ENCODE data around the gene CXCL17. TPM values are rescaled to one million over a fixed set of nuclear protein-coding genes. Genes with fewer than 3 reads are reported as not detected.

CXCL17 gene
- total RNA-seq, 1 donor from 2014 or later: not detected

DNA sequence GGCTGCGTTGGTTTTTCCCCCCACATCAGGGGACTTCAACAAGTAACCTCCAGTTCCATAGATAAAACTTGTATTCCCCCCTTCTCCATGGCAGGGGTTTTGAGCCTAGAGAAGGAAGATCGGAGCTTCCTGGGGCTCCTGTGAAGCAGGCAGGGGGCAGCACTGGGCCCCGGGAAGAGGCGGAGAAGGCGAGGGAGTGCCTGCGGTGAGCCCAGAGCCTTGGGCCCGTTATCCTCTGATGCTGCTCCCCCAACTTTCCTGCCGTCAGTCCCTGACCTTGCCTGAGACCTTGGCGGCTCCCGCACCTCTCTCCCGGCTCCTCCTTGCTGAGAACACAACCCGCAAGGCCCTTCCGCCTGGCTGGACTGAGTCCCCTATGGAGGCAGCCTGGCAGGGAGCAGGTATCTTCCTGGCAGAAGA lies 18.0 kb downstream of the CXCL17 start:
- DNase-seq: peak; percentile 59
- peak overlapping the region; percentile 91 for H3K4me3 Mint-ChIP-seq
- H3K9me3 Mint-ChIP-seq: no peaks in the 10 kb centered on the region
- peaks cover 33% of the 10 kb centered on the region for H3K4me1 Mint-ChIP-seq
- intact Hi-C loops (cut with micrococcal nuclease): loop anchor here (5.0 to 10.0 kb wide), 2 partner anchors 142 to 290 kb away; partner anchors contain the start of gene POU2F2
- no peak overlapping the region for H3K27ac Mint-ChIP-seq
- H3K36me3 Mint-ChIP-seq (ENCODE audit: low read depth): peaks cover 3% of the 10 kb centered on the region
- H3K27me3 Mint-ChIP-seq: no peaks in the 10 kb centered on the region

DNA sequence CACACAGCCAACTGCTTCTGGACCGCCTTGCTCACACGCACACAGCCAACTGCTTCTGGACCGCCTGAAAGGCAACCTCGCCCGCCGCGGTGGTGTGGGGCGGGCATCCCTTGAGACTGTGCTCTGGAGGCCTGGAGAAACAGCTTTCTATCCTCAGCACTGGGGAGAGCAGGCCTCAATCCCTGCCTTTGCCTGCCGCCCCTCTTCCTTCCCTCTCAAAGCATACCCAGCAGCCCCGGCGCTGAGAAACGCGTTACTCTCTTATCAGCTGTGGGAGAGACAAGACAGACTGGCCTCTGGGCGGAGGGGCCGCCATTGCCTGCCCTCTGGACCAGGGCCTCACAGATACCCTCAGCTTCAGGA lies 18.4 kb downstream of the CXCL17 start:
- H3K9me3 Mint-ChIP-seq: no peaks in the 10 kb centered on the region

DNA sequence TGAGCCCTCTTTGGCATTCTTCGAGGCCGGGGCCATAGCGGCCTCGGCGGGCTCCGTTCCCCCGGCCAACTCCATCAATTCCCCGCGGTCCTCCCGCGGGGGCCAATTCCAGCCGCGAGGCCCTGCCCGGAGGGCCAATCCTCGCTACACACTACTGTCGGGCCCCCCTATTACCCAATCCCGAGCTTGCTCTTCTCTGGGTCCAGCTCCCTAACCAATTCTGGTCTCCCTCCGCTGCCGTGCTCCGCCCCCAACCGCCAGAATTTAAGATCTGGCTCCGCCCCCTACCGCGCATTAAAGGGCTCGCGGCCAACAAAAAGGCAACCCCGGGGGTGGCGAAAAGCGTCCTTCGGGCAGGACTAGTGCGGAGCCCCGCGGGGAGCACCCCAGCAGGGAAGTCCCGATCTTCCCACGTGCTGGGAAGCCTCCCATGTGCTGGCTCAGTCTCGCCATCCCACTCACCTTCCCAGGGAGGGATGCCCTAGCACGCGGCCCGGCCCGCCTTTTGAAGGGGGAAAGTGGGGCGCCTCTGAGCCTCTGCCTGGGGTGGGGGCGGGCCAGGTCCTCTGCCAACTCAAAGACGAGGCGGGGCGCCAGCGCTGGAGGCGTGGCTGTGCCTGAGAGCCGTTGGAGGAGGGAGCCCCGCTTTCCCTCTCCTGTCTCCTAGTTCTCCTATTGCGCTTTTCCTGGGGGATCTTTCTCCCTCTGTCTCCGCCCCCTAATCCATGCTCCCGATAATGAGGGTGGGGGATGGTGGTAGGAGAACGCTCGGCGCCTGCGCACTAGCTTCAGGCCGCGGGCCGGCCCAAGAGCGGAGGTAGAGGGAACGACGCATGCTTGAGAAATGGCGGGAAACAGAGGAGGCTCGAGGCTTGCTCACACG lies 19.0 kb downstream of the CXCL17 start:
- intact Hi-C loops (cut with micrococcal nuclease): loop anchor here (1.0 to 10.0 kb wide), 6 partner anchors 10 to 289 kb away; partner anchors contain the start of gene POU2F2
- no peaks in the 10 kb centered on the region for H3K27me3 Mint-ChIP-seq
- peaks cover 36% of the 10 kb centered on the region for H3K4me1 Mint-ChIP-seq
- DNase-seq: peak; percentile 98
- H3K27ac Mint-ChIP-seq: peak overlapping the region; percentile 91
- H3K4me3 Mint-ChIP-seq: peak overlapping the region; percentile 91
- H3K9me3 Mint-ChIP-seq: no peaks in the 10 kb centered on the region
- H3K36me3 Mint-ChIP-seq (ENCODE audit: low read depth): peaks cover 5% of the 10 kb centered on the region

More for the DNA sequence above, 18.4 kb downstream of the CXCL17 start:
- peaks cover 35% of the 10 kb centered on the region for H3K4me1 Mint-ChIP-seq
- peak overlapping the region; percentile 91 for H3K4me3 Mint-ChIP-seq
- DNase-seq: no peak
- peak overlapping the region; percentile 91 for H3K27ac Mint-ChIP-seq
- intact Hi-C loops (cut with micrococcal nuclease): loop anchor here (5.0 to 10.0 kb wide), 2 partner anchors 142 to 290 kb away; partner anchors contain the start of gene POU2F2
- H3K27me3 Mint-ChIP-seq: no peaks in the 10 kb centered on the region
- peaks cover 3% of the 10 kb centered on the region for H3K36me3 Mint-ChIP-seq (ENCODE audit: low read depth)

DNA sequence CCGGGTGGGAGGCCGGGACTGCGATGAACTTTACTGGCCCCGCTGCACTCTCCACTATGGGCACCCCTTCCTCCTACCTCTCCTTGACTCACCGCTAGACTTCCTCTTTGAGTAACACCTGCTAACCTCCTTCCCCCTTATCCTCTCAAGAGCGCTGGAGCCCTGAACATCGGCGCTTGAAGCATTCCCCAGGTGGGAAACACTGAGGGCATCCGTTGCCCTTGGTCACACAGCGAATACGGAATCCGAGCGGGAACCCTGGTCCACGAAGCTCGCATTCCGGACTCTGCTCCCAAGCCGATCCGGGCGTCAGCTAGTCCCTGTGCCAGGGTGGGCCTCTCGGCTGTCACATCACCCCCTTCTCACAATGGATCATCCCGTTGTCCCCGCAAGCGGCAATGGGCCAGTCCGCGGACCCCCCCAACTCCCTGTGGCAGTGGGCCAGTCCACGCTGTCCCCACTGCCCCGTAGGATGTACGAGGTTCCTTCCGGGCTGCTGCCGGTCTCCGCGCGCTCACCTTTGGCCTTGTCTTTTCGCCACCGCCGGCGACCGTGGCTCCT lies 19.8 kb downstream of the CXCL17 start:
- peaks cover 36% of the 10 kb centered on the region for H3K4me1 Mint-ChIP-seq
- no peak for DNase-seq
- peak overlapping the region; percentile 91 for H3K27ac Mint-ChIP-seq
- peaks cover 6% of the 10 kb centered on the region for H3K36me3 Mint-ChIP-seq (ENCODE audit: low read depth)
- intact Hi-C loops (cut with micrococcal nuclease): loop anchor here (1.0 to 10.0 kb wide), 6 partner anchors 10 to 288 kb away; partner anchors contain the start of gene POU2F2
- H3K9me3 Mint-ChIP-seq: no peaks in the 10 kb centered on the region
- H3K4me3 Mint-ChIP-seq: peak overlapping the region; percentile 91
- no peaks in the 10 kb centered on the region for H3K27me3 Mint-ChIP-seq

DNA sequence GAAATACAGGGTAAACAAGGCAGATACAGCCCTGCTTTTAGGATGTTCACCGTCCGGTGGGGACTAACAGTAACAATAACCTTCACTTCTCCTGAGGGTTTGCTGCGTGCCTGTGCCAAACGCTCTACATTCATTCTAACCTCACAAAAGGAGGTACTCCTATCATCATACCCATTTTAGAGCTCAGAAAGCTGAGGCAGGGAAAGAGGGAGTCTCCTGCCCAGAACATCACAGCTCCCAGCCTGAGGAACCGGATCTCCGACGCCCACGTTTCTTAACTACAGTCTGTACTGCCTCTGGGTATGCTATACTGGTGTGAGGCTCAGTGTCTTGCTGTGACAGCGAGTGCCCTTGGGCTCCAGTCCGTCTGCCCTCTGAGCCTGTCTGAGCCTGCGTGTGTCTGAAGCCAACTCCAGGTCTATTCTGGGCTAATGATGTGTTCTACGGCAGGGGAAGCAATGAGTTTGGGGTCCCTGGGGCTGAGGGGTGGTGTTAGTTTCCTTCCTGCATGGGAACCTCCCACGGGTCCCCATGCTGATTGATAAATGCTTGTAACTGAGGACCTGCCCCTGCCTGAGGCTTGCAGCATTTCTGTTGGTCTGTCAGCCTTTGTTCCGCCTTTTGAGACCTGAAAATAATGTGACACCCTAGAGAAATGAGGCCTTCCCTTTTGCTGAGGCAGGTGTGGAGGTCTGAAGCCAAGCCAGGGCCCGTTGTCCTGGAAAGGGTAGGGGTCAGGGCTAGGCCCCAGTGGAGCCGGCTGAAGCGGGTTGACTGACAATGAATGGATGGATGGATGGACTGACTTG lies 20.4 kb downstream of the CXCL17 start:
- Mint-ChIP-seq H3K27me3 (no peaks in the 10 kb centered on the region), H3K27ac (peak overlapping the region; percentile 91), H3K4me1 (peaks cover 36% of the 10 kb centered on the region), H3K9me3 (no peaks in the 10 kb centered on the region), H3K36me3 (ENCODE audit: low read depth) (peaks cover 6% of the 10 kb centered on the region), H3K4me3 (peak overlapping the region; percentile 91)
- peak; percentile 56 for DNase-seq
- intact Hi-C loops (cut with micrococcal nuclease): loop anchor here (2.0 to 10.0 kb wide), 4 partner anchors 17 to 287 kb away; partner anchors contain the start of gene POU2F2

DNA sequence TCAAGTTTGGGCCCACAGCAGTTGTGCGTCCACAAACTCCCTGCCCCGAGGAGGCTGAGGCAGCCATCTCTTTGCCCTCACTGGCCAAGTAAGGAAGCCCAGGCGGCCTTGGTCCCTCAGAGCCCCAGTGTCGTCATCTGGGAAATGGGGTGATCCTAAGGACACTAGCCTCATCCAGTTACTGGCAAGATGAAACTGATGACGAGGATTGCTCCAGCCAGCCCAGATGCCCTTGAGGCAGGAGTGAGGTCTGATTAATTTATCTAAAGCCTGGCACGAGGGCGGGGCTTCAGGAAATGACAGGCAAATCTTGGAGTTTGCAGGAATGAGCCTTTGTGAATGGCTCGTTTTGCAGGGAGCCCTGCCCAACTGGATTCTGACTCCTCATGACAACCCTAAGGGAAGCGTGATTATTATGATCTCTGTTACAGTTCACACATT lies 21.1 kb downstream of the CXCL17 start:
- no peaks in the 10 kb centered on the region for H3K9me3 Mint-ChIP-seq
- H3K27me3 Mint-ChIP-seq: no peaks in the 10 kb centered on the region
- peak overlapping the region; percentile 91 for H3K4me3 Mint-ChIP-seq
- H3K4me1 Mint-ChIP-seq: peaks cover 36% of the 10 kb centered on the region
- intact Hi-C loops (cut with micrococcal nuclease): loop anchor here (2.0 to 10.0 kb wide), 4 partner anchors 17 to 287 kb away; partner anchors contain the start of gene POU2F2
- no peak overlapping the region for H3K27ac Mint-ChIP-seq
- no peak for DNase-seq
- H3K36me3 Mint-ChIP-seq (ENCODE audit: low read depth): peaks cover 6% of the 10 kb centered on the region

DNA sequence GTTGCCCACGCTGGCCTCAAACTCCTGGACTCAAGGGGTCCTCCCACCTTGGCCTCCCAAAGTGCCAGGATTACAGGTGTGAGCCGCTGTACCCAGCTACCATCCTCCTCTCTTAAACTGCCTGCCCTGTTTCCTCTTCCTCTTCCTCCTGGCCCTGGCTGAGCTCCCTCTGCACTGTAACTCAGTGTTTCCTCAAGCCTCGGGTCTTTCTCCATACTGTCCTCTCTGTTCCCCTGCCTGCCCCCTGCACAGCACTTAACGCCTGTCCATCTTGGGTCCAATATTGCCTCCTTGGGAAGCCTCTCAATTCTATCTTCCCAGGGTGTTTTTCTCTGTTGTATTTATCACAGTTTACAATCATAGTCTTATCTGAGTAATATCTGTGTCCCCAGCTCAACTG lies 21.6 kb downstream of the CXCL17 start:
- peaks cover 36% of the 10 kb centered on the region for H3K4me1 Mint-ChIP-seq
- peak overlapping the region; percentile 25 for H3K27ac Mint-ChIP-seq
- H3K36me3 Mint-ChIP-seq (ENCODE audit: low read depth): peaks cover 10% of the 10 kb centered on the region
- DNase-seq: no peak
- no peaks in the 10 kb centered on the region for H3K27me3 Mint-ChIP-seq
- no peaks in the 10 kb centered on the region for H3K9me3 Mint-ChIP-seq
- H3K4me3 Mint-ChIP-seq: peak overlapping the region; percentile 91
- intact Hi-C loops (cut with micrococcal nuclease): loop anchor here (5.0 to 10.0 kb wide), 2 partner anchors 139 to 286 kb away; partner anchors contain the start of gene POU2F2

DNA sequence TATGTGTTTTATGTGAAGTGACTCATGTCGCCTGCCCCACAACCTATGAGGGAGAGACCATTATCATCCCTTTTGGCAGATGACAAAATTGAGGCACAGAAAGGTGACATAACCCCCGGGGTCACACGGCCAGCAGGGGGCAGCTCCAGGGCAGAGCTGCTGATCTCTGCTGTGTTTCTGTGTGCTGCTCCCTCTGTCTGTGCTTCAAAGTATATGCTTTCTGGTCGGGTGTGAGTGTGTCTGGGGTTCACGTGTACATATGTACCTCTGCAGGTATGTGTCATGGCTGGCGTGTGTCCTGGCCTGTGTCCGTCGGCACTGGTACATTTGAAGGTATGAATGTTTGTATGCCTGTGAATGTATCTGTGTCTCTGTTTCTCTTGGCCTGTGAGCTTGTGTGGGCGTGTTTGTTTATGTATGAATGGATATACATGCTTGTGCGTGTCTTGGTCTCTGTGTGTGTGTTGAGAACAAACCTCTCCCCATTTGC lies 22.6 kb downstream of the CXCL17 start:
- no peak overlapping the region for H3K27ac Mint-ChIP-seq
- no peak overlapping the region for H3K4me3 Mint-ChIP-seq
- no peaks in the 10 kb centered on the region for H3K9me3 Mint-ChIP-seq
- intact Hi-C loops (cut with micrococcal nuclease): loop anchor here (5.0 to 10.0 kb wide), 2 partner anchors 138 to 285 kb away; partner anchors contain the start of gene POU2F2
- peak; percentile 94 for DNase-seq
- peaks cover 12% of the 10 kb centered on the region for H3K36me3 Mint-ChIP-seq (ENCODE audit: low read depth)
- no peaks in the 10 kb centered on the region for H3K27me3 Mint-ChIP-seq
- peaks cover 36% of the 10 kb centered on the region for H3K4me1 Mint-ChIP-seq

DNA sequence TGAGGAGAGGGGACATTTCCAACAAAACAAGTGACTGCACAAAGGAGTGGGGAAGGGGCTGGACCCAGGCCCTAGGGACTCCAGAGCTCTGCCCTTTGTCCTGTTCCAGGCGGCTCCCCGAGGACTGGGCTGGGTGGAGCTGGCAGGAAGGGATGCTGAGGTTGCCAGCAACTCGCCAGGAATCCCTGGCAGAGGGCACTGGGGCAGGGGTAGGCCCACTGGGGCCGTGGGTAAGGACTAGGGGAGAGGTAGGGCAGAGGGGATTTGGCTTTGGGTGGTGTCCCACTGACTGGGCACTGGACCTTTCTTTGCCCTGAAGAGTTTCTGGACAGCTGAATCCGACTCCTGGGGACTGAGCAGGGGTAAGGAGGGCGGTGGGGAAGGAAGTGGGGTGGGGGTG lies 23.4 kb downstream of the CXCL17 start:
- intact Hi-C loops (cut with micrococcal nuclease): no loop called here
- no peak overlapping the region for H3K4me3 Mint-ChIP-seq
- peaks cover 12% of the 10 kb centered on the region for H3K36me3 Mint-ChIP-seq (ENCODE audit: low read depth)
- no peaks in the 10 kb centered on the region for H3K27me3 Mint-ChIP-seq
- peaks cover 34% of the 10 kb centered on the region for H3K4me1 Mint-ChIP-seq
- H3K27ac Mint-ChIP-seq: no peak overlapping the region
- H3K9me3 Mint-ChIP-seq: no peaks in the 10 kb centered on the region
- DNase-seq: no peak

DNA sequence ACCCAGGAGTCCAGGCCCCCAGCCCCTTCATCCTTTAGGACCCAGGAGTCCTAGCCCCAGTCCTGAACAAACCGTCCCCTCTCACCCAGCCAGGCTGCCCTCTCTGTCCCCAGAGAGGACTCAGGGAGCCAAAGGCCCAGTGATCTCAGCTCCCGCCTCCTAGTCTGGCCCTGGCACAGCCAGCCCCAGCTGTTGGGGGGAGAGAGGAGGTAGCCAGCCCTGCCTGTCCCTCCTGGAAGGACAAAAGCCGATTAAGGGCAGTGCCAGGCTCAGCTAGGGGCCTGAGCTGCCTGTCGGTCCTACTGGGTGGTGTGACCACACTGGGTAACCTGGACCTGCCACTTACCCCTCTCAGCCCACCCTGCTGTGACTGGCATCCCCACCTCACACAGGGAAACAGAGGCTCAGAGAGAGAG lies 30.1 kb downstream of the CXCL17 start:
- Mint-ChIP-seq H3K4me1 (no peaks in the 10 kb centered on the region), H3K9me3 (no peaks in the 10 kb centered on the region), H3K4me3 (no peak overlapping the region), H3K27ac (no peak overlapping the region), H3K27me3 (no peaks in the 10 kb centered on the region), H3K36me3 (ENCODE audit: low read depth) (peaks cover 11% of the 10 kb centered on the region)
- intact Hi-C loops (cut with micrococcal nuclease): no loop called here
- no peak for DNase-seq

DNA sequence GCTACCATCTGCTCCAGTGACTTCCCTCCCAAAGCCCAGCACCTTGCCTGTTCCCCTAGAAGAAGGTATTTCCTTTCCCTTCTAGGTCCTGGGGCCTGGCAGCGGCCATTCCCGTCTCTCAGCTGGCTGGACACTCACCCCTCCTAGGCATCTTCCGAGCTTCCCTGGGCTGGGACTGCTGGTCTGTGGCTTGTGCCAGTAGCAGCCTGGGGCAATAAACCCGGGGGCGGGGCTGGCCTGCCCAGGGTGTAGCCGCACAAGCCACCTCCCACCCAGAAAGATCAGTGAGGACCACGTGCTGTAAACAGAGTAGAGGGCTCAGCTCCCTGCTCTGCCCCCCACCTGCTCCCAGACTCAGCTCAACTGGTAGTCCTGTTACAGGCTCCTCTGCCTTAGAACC lies 30.5 kb downstream of the CXCL17 start:
- Mint-ChIP-seq H3K27ac (no peak overlapping the region), H3K9me3 (no peaks in the 10 kb centered on the region), H3K36me3 (ENCODE audit: low read depth) (peaks cover 15% of the 10 kb centered on the region), H3K27me3 (no peaks in the 10 kb centered on the region), H3K4me3 (no peak overlapping the region), H3K4me1 (no peaks in the 10 kb centered on the region)
- no peak for DNase-seq
- intact Hi-C loops (cut with micrococcal nuclease): no loop called here

DNA sequence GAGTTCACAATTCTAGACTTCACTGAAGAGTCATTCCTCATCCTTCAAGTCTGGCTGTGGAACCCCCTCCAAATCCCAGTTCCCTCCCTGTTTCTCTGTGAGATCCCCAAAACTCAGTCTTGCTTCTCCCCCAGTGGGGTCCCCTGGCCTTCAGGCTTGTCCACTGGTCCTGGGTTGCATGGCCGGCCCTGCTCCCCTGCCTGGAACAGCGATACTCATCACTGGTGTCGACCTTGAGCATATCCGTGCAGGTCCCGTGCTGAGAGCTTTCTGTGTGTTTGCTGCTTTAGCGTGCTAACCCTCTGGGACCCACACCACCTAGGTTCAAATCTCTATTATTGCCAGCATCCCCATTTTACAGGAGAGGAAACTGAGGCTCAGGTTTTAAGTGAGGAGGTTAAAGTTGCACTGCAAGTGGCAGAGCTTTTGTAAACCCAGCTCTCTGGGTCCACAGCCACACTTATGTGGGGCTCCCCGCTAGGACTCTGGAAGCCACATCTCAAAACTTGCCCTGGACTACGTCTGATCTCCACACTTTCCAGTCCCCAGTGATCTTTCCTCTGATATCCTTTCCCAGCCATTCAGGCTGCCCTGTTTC lies 31.1 kb downstream of the CXCL17 start:
- Mint-ChIP-seq H3K4me3 (no peak overlapping the region), H3K27ac (no peak overlapping the region), H3K27me3 (no peaks in the 10 kb centered on the region), H3K36me3 (ENCODE audit: low read depth) (peaks cover 19% of the 10 kb centered on the region), H3K4me1 (no peaks in the 10 kb centered on the region), H3K9me3 (no peaks in the 10 kb centered on the region)
- no peak for DNase-seq
- intact Hi-C loops (cut with micrococcal nuclease): no loop called here

DNA sequence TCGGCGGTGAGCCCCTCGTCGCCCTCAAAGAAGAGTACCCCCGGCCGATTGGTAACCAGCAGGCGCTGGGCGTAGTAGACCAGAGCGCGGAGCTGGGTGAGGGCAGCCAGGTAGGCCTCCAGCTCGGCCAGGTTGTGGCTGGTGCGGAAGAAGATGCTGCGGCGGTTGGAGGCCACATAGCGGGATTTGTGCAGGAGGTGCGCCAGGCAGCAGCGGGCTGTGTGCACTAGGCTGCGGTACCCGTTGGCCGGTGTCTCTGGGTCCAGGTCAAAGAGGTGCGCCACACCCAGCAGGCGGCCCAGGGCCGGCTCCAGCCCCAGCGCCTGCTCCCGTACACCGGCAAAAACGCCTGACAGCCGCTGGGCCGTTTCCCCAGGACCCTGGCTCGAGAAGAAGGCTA lies 32.4 kb downstream of the CXCL17 start:
- Mint-ChIP-seq H3K4me1 (no peaks in the 10 kb centered on the region), H3K9me3 (no peaks in the 10 kb centered on the region), H3K4me3 (no peak overlapping the region), H3K27me3 (no peaks in the 10 kb centered on the region), H3K27ac (no peak overlapping the region), H3K36me3 (ENCODE audit: low read depth) (peaks cover 23% of the 10 kb centered on the region)
- no peak for DNase-seq
- intact Hi-C loops (cut with micrococcal nuclease): no loop called here
